Inflammatory macrophage treated with lipopolysaccharide for 4 hours (primary cell): ENCODE measurements around the gene MYZAP.

Source experiments
- DNase-seq: peaks from one replicate; pipeline ENCODE4 v3.0.0-alpha.2; 2020

Gene MYZAP

GRCh38 chr15:57705746-57706404 lies 114.2 kb downstream of the MYZAP start:
- no peak for DNase-seq

GRCh38 chr15:57706405-57707209 lies 114.9 kb downstream of the MYZAP start, which contains the start of gene POLR2M:
Gene POLR2M (plus strand): TSS chr15:57706714. CDS start chr15:57706843, 129 bp downstream.
- DNase-seq: peak; percentile 98

- no peak for DNase-seq
Observed at GRCh38 chr15:57708047-57708446, 116.3 kb downstream of the MYZAP start.

GRCh38 chr15:57718309-57718708 lies 126.6 kb downstream of the MYZAP start:
- DNase-seq: no peak

DNA sequence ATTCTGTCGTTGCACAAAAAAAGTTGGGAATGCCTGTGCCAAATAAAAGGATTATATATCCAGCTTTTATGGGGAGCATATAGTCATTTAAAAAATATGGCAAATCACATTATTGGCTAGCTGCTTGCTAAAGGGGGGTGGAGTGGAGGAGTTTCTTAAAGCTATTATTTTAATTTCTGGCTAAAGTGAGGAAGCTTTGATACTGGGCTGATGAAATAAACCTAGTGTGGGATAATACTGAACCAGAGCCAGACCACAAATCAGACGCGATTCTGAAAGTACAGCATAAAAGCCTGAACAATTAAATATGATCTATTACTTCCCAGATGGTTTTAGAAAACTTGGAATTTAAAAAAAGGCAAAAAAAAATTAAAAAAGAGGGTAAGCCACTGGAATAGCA lies 129.2 kb downstream of the MYZAP start:
- no peak for DNase-seq

DNA sequence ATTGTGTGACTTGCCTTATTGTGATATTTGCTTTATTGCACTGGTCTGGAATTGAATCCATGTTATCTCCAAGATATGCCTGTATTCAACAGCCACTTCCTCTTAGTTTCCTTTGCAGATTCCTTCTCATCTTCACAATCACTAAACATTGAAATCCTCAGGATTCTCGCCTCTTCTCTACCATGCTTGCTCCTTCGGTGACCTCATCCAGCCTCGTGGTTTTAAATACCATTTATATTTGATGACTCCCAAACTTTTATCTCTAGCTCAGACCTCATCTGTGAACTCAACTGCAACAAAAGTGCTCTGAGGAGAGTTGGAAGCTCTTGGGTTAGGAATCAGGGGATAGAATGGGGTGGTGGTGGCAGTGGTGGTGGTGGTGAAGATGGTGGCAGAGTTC lies 134.7 kb downstream of the MYZAP start:
- no peak for DNase-seq

DNA sequence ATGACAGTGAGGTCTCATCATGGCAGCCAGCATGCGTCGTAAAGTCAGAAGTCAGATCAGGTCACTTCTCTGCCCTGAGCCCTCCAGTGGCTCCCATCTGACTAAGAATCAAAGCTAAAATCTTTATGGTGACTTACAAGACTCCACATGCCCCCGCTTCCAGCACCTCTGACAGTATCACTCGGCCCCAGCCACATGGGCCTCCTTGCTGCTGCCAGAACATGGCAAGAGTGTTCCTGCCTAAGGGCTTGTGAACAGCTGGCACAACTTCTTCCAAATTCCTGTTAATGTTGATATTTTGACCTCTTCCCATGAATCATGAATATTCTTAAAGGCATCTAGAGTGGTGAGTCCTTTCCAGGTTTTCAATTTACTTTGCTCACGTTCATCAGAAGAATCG lies 135.3 kb downstream of the MYZAP start:
- no peak for DNase-seq

DNA sequence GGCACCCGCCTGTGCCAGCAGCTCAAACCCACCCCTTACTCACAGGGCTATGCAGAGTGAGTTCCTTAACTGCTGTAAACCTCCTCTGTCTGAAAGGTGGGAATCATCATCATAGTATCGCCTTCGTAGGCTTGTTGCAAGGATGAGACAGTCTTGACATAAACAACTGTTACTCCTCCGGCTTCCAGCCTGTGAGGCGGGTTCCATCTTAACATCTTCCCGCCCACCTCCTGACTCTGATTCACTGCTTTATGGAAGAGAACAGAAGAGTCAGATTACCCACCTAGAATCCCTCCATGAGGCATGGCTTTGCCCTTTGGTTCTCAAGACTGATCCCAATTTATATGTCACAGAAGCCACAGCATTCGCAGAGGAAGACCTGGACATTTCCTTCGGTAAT lies 136.7 kb downstream of the MYZAP start:
- no peak for DNase-seq

DNA sequence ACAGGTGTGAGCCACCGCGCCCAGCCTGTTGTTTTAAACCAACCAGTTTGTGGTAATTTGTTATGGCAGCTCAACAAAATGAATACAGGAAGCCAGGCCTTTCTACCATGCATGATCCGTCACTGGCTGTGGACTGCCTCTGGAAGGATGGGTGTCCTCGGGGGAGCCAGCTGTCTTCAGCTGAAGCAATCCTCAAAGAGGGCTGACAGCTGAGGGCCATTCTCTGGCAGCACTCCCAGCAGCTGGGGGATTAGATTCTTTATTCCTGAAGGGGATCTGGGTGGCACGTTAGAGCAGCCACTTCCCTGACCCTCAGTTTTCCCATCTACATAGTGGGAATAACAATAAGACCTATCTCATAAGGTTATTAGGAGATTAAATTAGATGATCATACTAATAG lies 139.2 kb downstream of the MYZAP start:
- no peak for DNase-seq

DNA sequence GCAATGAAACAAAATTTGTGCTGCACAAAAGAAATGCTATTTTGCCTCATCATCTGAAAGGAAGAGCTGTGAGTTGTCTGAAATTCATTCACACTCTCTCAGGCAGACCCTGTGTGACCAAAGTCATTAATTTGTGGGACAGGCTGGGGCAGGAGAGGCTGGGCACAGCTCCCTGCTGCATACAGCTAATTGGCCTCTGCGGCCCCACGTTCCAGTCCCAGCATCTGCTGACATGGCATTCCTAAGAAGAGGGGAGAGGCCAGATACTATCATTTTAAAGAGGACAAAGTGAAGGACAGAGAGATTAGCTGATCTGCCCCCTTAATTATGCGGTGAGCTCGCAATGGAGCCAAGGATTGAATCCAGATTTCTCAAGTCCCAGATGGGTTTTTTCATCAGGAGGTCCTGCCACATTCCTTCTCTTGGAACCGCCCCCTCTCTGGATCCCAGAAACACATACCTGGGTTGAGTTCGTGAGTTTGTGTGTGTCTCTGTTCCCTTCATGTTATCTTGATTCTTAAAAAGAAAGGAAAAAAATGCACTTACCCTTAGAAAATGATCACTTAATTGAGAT lies 139.9 kb downstream of the MYZAP start:
- no peak for DNase-seq

- peak; percentile 55 for DNase-seq
Observed at GRCh38 chr15:57732526-57733331, 141.0 kb downstream of the MYZAP start.

- DNase-seq: no peak
Observed at GRCh38 chr15:57734860-57735259, 143.2 kb downstream of the MYZAP start.
